Neural progenitor cell (in vitro differentiated cells): Measurements from ENCODE around the gene RPL10A. TPM values are rescaled to one million over a fixed set of nuclear protein-coding genes. Genes with fewer than 3 reads are reported as not detected.

Experiments
- DNase-seq: peaks from one replicate; pipeline ENCODE4 v3.0.0-alpha.2; 2016; ENCODE audit warnings: low spot score
- H2AFZ ChIP-seq: fragments of 200-600 bp; sonication (generic); replicated peaks from 2 replicates; pipeline ENCODE4 v1.6.1; 2016; ENCODE audit warnings: antibody characterized with exemption
- H3F3A ChIP-seq: fragments of 200-600 bp; sonication (generic); 2 replicates; pipeline ENCODE4 v1.6.1; 2016; ENCODE audit warnings: antibody characterized with exemption, low read depth
- H3K27ac ChIP-seq: fragments of 200-600 bp; sonication (generic); 2 replicates; pipeline ENCODE4 v1.5.1; 2016; ENCODE audit warnings: mild to moderate bottlenecking
- H3K27me3 ChIP-seq: fragments of 200-600 bp; sonication (generic); 2 replicates; pipeline ENCODE4 v1.6.1; 2016; ENCODE audit warnings: mild to moderate bottlenecking, moderate library complexity
- H3K36me3 ChIP-seq: fragments of 200-600 bp; sonication (generic); 2 replicates; pipeline ENCODE4 v1.5.1; 2016
- H3K4me1 ChIP-seq: fragments of 200-600 bp; sonication (generic); 2 replicates; pipeline ENCODE4 v1.6.1; 2016; ENCODE audit warnings: mixed run types
- H3K4me2 ChIP-seq: fragments of 200-600 bp; sonication (generic); 2 replicates; pipeline ENCODE4 v1.6.1; 2016
- H3K4me3 ChIP-seq: fragments of 200-600 bp; sonication (generic); 2 replicates; pipeline ENCODE4 v1.5.1; 2016
- H3K79me2 ChIP-seq: fragments of 200-600 bp; sonication (generic); 2 replicates; pipeline ENCODE4 v1.6.1; 2016; ENCODE audit warnings: low read depth
- H3K9ac ChIP-seq: fragments of 200-600 bp; sonication (generic); 2 replicates; pipeline ENCODE4 v1.6.1; 2016
- H3K9me3 ChIP-seq: fragments of 200-600 bp; sonication (generic); 2 replicates; pipeline ENCODE4 v1.5.1; 2016; ENCODE audit warnings: low read depth
- H4K20me1 ChIP-seq: fragments of 200-600 bp; sonication (generic); 2 replicates; pipeline ENCODE4 v1.6.1; 2016; ENCODE audit warnings: low read depth
- H3K27ac Mint-ChIP-seq: 3 replicates; pipeline ENCODE4 v1.8.0; 2021; ENCODE audit warnings: mixed read lengths
- H3K27me3 Mint-ChIP-seq: 2 replicates; pipeline ENCODE4 v1.8.0; 2022; ENCODE audit warnings: low read depth, mild to moderate bottlenecking, inconsistent platforms, moderate library complexity, mixed read lengths; ENCODE audit not compliant: insufficient read depth
- H3K36me3 Mint-ChIP-seq: 3 replicates; pipeline ENCODE4 v1.8.0; 2021; ENCODE audit warnings: mixed read lengths
- H3K4me1 Mint-ChIP-seq: 3 replicates; pipeline ENCODE4 v1.8.0; 2021; ENCODE audit warnings: mixed read lengths
- H3K4me3 Mint-ChIP-seq: 3 replicates; pipeline ENCODE4 v1.8.0; 2021; ENCODE audit warnings: mild to moderate bottlenecking, moderate library complexity, mixed read lengths
- H3K9me3 Mint-ChIP-seq: 3 replicates; pipeline ENCODE4 v1.8.0; 2020; ENCODE audit warnings: mixed read lengths
- EZH2 ChIP-seq: fragments of 200-600 bp; sonication (generic); IDR thresholded peaks from 2 replicates; pipeline ENCODE4 v1.6.1; 2017; ENCODE audit warnings: antibody characterized with exemption, mild to moderate bottlenecking, moderate library complexity
- EZH2phosphoT487 ChIP-seq: fragments of 200-600 bp; sonication (generic); IDR thresholded peaks from 2 replicates; pipeline ENCODE4 v1.6.1; 2017; ENCODE audit warnings: antibody characterized with exemption
- total RNA-seq: library from RNA; depleted of rRNA; stranded (reverse); fragments of >200 nt; gene quantifications from 2 replicates; pipeline ENCODE4 v1.2.3, GENCODE V29; 2015; ENCODE audit warnings: low replicate concordance
- TF ChIP-seq, protein P1 (sequence below): fragments of 200-600 bp; sonication (generic); IDR thresholded peaks from 2 replicates; pipeline ENCODE4 v1.5.1; 2017; ENCODE audit warnings: antibody characterized with exemption, mild to moderate bottlenecking

Gene RPL10A
- total RNA-seq, 1 donor from 2014 or later = 2,002 TPM

DNA sequence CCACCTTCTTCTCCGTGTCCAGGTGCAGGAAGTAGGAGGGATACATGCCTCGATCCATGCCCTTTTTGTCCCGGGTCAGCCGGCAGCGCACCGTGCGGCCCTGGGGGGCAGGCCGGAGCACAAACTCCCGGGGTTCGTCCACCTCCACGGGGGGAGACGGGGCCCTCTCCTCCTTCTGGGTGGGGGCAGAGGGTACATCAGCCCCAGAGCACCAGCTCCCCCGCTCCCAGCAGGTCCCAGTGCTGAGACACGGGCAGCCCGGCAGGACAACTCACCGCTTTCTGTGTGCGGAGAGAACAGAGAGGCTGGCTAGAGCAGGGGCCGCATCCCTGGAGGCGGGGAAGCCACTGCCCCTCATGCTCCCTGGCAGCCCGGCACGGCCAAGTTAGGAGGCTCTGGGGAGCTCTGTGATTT is 37.8 kb downstream of the RPL10A start:
- H3K79me2 ChIP-seq = no peaks in the 10 kb centered on the region
- H3K4me3 ChIP-seq = no peak overlapping the region
- peaks cover 29% of the 10 kb centered on the region for H3K4me1 ChIP-seq
- Mint-ChIP-seq H3K9me3 (no peaks in the 10 kb centered on the region), H3K27ac (no peak overlapping the region), H3K36me3 (no peaks in the 10 kb centered on the region), H3K4me1 (peaks cover 35% of the 10 kb centered on the region), H3K27me3 (peaks cover 19% of the 10 kb centered on the region), H3K4me3 (no peak overlapping the region)
- H3K27ac ChIP-seq = no peak overlapping the region
- H3K27me3 ChIP-seq = peaks cover 10% of the 10 kb centered on the region
- H3K9ac ChIP-seq = no peak overlapping the region
- H3F3A ChIP-seq = peaks cover 13% of the 10 kb centered on the region
- no peaks in the 10 kb centered on the region for H3K36me3 ChIP-seq
- H3K9me3 ChIP-seq = no peaks in the 10 kb centered on the region
- no peak overlapping the region for H3K4me2 ChIP-seq
- peak overlapping the region; percentile 88 for H2AFZ ChIP-seq
- DNase-seq = no peak
- H4K20me1 ChIP-seq = no peaks in the 10 kb centered on the region
- TF ChIP-seq EZH2 (no peak), EZH2phosphoT487 (no peak)
- TF ChIP-seq, protein P1, sequence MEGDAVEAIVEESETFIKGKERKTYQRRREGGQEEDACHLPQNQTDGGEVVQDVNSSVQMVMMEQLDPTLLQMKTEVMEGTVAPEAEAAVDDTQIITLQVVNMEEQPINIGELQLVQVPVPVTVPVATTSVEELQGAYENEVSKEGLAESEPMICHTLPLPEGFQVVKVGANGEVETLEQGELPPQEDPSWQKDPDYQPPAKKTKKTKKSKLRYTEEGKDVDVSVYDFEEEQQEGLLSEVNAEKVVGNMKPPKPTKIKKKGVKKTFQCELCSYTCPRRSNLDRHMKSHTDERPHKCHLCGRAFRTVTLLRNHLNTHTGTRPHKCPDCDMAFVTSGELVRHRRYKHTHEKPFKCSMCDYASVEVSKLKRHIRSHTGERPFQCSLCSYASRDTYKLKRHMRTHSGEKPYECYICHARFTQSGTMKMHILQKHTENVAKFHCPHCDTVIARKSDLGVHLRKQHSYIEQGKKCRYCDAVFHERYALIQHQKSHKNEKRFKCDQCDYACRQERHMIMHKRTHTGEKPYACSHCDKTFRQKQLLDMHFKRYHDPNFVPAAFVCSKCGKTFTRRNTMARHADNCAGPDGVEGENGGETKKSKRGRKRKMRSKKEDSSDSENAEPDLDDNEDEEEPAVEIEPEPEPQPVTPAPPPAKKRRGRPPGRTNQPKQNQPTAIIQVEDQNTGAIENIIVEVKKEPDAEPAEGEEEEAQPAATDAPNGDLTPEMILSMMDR = no peak

DNA sequence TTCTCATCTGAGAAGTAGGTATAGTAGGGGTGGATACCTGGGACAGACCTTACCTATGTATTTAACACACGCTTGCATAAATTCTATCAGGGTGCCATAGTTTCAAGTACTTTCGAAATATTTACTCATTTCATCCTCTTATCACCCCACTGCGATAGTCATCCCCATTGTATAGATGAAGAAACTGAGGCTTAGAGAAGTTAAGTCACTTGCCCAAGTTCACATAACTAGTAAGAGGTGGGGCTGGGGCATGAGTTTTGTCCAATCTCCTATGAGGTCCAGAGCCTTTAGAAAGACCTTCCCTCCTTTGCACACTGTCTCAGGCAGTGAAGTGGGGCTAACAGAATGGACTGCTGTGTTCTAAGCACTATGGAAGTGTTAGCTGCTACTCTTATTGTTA is 38.3 kb downstream of the RPL10A start:
- Mint-ChIP-seq H3K27me3 (peaks cover 22% of the 10 kb centered on the region), H3K9me3 (no peaks in the 10 kb centered on the region), H3K27ac (no peak overlapping the region), H3K4me3 (no peak overlapping the region), H3K36me3 (no peaks in the 10 kb centered on the region), H3K4me1 (peaks cover 35% of the 10 kb centered on the region)
- Histone ChIP-seq H3K9me3 (no peaks in the 10 kb centered on the region), H3K36me3 (no peaks in the 10 kb centered on the region), H3K4me2 (no peak overlapping the region), H3K27ac (no peak overlapping the region), H3K4me3 (no peak overlapping the region), H3K27me3 (peaks cover 10% of the 10 kb centered on the region), H3F3A (peaks cover 13% of the 10 kb centered on the region), H3K79me2 (no peaks in the 10 kb centered on the region), H3K4me1 (peaks cover 29% of the 10 kb centered on the region), H2AFZ (no peak overlapping the region), H3K9ac (no peak overlapping the region), H4K20me1 (no peaks in the 10 kb centered on the region)
- TF ChIP-seq EZH2phosphoT487 = no peak
- TF ChIP-seq EZH2 = no peak
- TF ChIP-seq, protein P1 = no peak
- no peak for DNase-seq

DNA sequence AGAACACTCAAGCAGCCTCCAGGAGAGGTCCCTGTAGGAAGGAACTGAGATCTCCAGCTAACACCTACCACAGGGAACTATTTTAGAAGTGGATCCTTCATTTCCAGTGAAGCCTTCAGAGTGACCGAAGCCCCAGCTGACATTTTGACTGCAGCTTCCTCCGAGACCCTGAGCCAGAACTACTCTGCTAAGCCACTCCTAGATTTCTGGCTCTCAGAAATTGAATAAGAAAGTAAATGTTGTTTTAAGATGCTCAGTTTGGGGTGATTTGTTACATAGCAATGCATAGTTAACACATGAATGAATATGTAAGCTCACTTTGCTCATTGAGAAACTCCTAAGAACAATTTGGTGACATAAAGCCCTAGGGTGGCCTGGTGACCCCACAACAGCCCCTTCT is 39.0 kb downstream of the RPL10A start:
- Histone ChIP-seq H3K27me3 (peaks cover 10% of the 10 kb centered on the region), H3F3A (peaks cover 13% of the 10 kb centered on the region), H4K20me1 (no peaks in the 10 kb centered on the region), H3K79me2 (no peaks in the 10 kb centered on the region), H3K9me3 (no peaks in the 10 kb centered on the region), H2AFZ (no peak overlapping the region), H3K36me3 (no peaks in the 10 kb centered on the region), H3K9ac (no peak overlapping the region), H3K4me3 (no peak overlapping the region), H3K4me1 (peaks cover 31% of the 10 kb centered on the region), H3K27ac (no peak overlapping the region), H3K4me2 (no peak overlapping the region)
- Mint-ChIP-seq H3K36me3 (no peaks in the 10 kb centered on the region), H3K4me3 (no peak overlapping the region), H3K27ac (no peak overlapping the region), H3K9me3 (no peaks in the 10 kb centered on the region), H3K4me1 (peaks cover 36% of the 10 kb centered on the region), H3K27me3 (peaks cover 22% of the 10 kb centered on the region)
- DNase-seq = no peak
- TF ChIP-seq EZH2 = no peak
- TF ChIP-seq EZH2phosphoT487 = no peak
- TF ChIP-seq, protein P1 = no peak
